Natural killer cell (primary cell): Measurements from ENCODE around the gene DUS2. TPM values are rescaled to one million over a fixed set of nuclear protein-coding genes. Genes with fewer than 3 reads are reported as not detected.

ENCODE experiments used
- ATAC-seq, 3 donors: fragments of 150-1000 bp in 2 of 3; fragments of 200-7000 bp in 1 of 3; cut with Tn5 transposase; 1 replicate in 1 of 3; 2 replicates in 2 of 3; pipeline ENCODE4 v1.10.0; 2021; ENCODE audit warnings: mild to moderate bottlenecking in 2 of 3, moderate library complexity in 2 of 3
- DNase-seq, 2 donors: peaks; one replicate each; pipeline versions ENCODE4 v3.0.0 to v3.0.0-alpha.2; 2013 to 2021; ENCODE audit warnings: mixed read lengths in 1 of 2
- H3K27ac ChIP-seq: one replicate; pipeline ENCODE4 v1.5.1; 2013; ENCODE audit warnings: mild to moderate bottlenecking, low read length
- H3K27me3 ChIP-seq: one replicate; pipeline ENCODE4 v1.6.1; 2013; ENCODE audit warnings: low read length; ENCODE audit not compliant: control insufficient read depth, insufficient read depth
- H3K36me3 ChIP-seq: one replicate; pipeline ENCODE4 v1.6.1; 2013; ENCODE audit warnings: low read length; ENCODE audit not compliant: control insufficient read depth, insufficient read depth
- H3K4me1 ChIP-seq: one replicate; pipeline ENCODE4 v1.6.1; 2013; ENCODE audit warnings: low read length; ENCODE audit not compliant: control insufficient read depth, insufficient read depth
- H3K4me3 ChIP-seq: one replicate; pipeline ENCODE4 v1.5.1; 2013; ENCODE audit warnings: low read length
- H3K9me3 ChIP-seq: one replicate; pipeline ENCODE4 v1.6.1; 2013; ENCODE audit warnings: low read length; ENCODE audit not compliant: control insufficient read depth, insufficient read depth
- H3K27ac Mint-ChIP-seq, 2 donors: one replicate each; pipeline ENCODE4 v1.8.0; 2022; ENCODE audit warnings: mild to moderate bottlenecking in 2 of 2, mixed read lengths in 2 of 2, moderate library complexity in 1 of 2
- H3K27me3 Mint-ChIP-seq, 2 donors: one replicate each; pipeline ENCODE4 v1.8.0; 2022; ENCODE audit warnings: low read depth in 2 of 2, mixed read lengths in 2 of 2
- H3K36me3 Mint-ChIP-seq: one replicate; pipeline ENCODE4 v1.8.0; 2022; ENCODE audit warnings: mixed read lengths
- H3K4me1 Mint-ChIP-seq, 2 donors: one replicate each; pipeline ENCODE4 v1.8.0; 2022; ENCODE audit warnings: mixed read lengths in 2 of 2
- H3K4me3 Mint-ChIP-seq: one replicate; pipeline ENCODE4 v1.8.0; 2022; ENCODE audit warnings: mild to moderate bottlenecking, moderate library complexity, mixed read lengths
- H3K9me3 Mint-ChIP-seq, 2 donors: one replicate each; pipeline ENCODE4 v1.8.0; 2022; ENCODE audit warnings: mixed read lengths in 2 of 2
- CTCF ChIP-seq: fragments of 200-600 bp; IDR thresholded peaks from one replicate; pipeline ENCODE4 v1.8.0; 2022; ENCODE audit warnings: antibody characterized with exemption
- WGBS: methylation state at CpG from one replicate; pipeline ENCODE4 v1.1.7; 2013; ENCODE audit warnings: missing lambda C conversion rate; ENCODE audit not compliant: insufficient coverage; 5-methylcytosine and 5-hydroxymethylcytosine counted together
- intact Hi-C: fragments of 100-400 bp; cut with micrococcal nuclease; formaldehyde crosslinking; loops from one replicate; pipeline ENCODE4 v1.14.2; 2022
- total RNA-seq, 4 donors: library from RNA; stranded (reverse); fragments of 120-200 nt in 1 of 4; gene quantifications; one replicate each; pipeline versions ENCODE4 v1.2.3 to v1.2.4, GENCODE V29; 2013 to 2022

The DUS2 gene
- total RNA-seq, 3 donors from 2014 or later (not counting 1 experiment from before 2014, with no cell fraction given): 21.6 to 24.2 (median 22.7) TPM

- Mint-ChIP-seq H3K9me3 (no peaks in the 10 kb centered on the region), H3K36me3 (peaks cover 6% of the 10 kb centered on the region), H3K4me1 (no peaks in the 10 kb centered on the region), H3K27me3 (no peaks in the 10 kb centered on the region), H3K4me3 (no peak overlapping the region), H3K27ac (no peak overlapping the region)
- DNase-seq (no peak), ATAC-seq (no peak)
- Histone ChIP-seq H3K9me3 (no peaks in the 10 kb centered on the region), H3K27ac (no peak overlapping the region), H3K27me3 (no peaks in the 10 kb centered on the region), H3K4me1 (peaks cover 5% of the 10 kb centered on the region), H3K36me3 (peaks cover 20% of the 10 kb centered on the region), H3K4me3 (no peak overlapping the region)
- WGBS: 88% methylated on average over 7 of the region's 7 CpGs
- TF ChIP-seq CTCF: no peak
- intact Hi-C loops: no loop called here
These were observed 23.0 kb downstream of the DUS2 start for GRCh38 chr16:68046106-68046505.

- Histone ChIP-seq H3K4me1 (no peaks in the 10 kb centered on the region), H3K4me3 (no peak overlapping the region), H3K36me3 (peaks cover 32% of the 10 kb centered on the region), H3K27me3 (no peaks in the 10 kb centered on the region), H3K27ac (no peak overlapping the region), H3K9me3 (no peaks in the 10 kb centered on the region)
- H3K27ac Mint-ChIP-seq: no peak overlapping the region
- DNase-seq: no peak
- intact Hi-C loops: no loop called here
- no peaks in the 10 kb centered on the region for H3K27me3 Mint-ChIP-seq
- whole genome bisulfite sequencing: 96% methylated on average over 2 of the region's 2 CpGs
- no peaks in the 10 kb centered on the region for H3K9me3 Mint-ChIP-seq
- no peaks in the 10 kb centered on the region for H3K4me1 Mint-ChIP-seq
- no peak overlapping the region for H3K4me3 Mint-ChIP-seq
- peaks cover 7% of the 10 kb centered on the region for H3K36me3 Mint-ChIP-seq
- ATAC-seq: no peak
- TF ChIP-seq CTCF: no peak
These were observed 24.9 kb downstream of the DUS2 start for GRCh38 chr16:68047987-68048386.

- Histone ChIP-seq H3K4me3 (no peak overlapping the region), H3K27me3 (no peaks in the 10 kb centered on the region), H3K9me3 (no peaks in the 10 kb centered on the region), H3K36me3 (peaks cover 44% of the 10 kb centered on the region), H3K27ac (no peak overlapping the region), H3K4me1 (peaks cover 2% of the 10 kb centered on the region)
- H3K4me3 Mint-ChIP-seq: no peak overlapping the region
- intact Hi-C loops: no loop called here
- no peaks in the 10 kb centered on the region for H3K9me3 Mint-ChIP-seq
- H3K36me3 Mint-ChIP-seq: peaks cover 15% of the 10 kb centered on the region
- H3K27me3 Mint-ChIP-seq: no peaks in the 10 kb centered on the region
- peaks cover 8 to 12% of the 10 kb centered on the region in 2 donors for H3K4me1 Mint-ChIP-seq
- ATAC-seq (no peak), DNase-seq (no peak)
- TF ChIP-seq CTCF: no peak
- H3K27ac Mint-ChIP-seq: no peak overlapping the region
- 92% methylated on average over 2 of the region's 2 CpGs for WGBS
These were observed 26.4 kb downstream of the DUS2 start for GRCh38 chr16:68049449-68049848.

GRCh38 chr16:68055395-68055794 lies 32.3 kb downstream of the DUS2 start:
- peaks cover 37% of the 10 kb centered on the region for H3K36me3 ChIP-seq
- H3K4me1 Mint-ChIP-seq: peaks cover 53 to 63% of the 10 kb centered on the region in 2 donors
- peak overlapping the region; percentile 62 for H3K4me3 Mint-ChIP-seq

More at GRCh38 chr16:68055395-68055794, 32.3 kb downstream of the DUS2 start:
- WGBS: 85% methylated on average over 3 of the region's 3 CpGs
- intact Hi-C loops: no loop called here
- Mint-ChIP-seq H3K27me3 (no peaks in the 10 kb centered on the region), H3K27ac (peak overlapping the region; percentile 73 to 79), H3K36me3 (peaks cover 15% of the 10 kb centered on the region), H3K9me3 (no peaks in the 10 kb centered on the region)
- Histone ChIP-seq H3K4me1 (peaks cover 33% of the 10 kb centered on the region), H3K27ac (no peak overlapping the region), H3K4me3 (no peak overlapping the region), H3K9me3 (no peaks in the 10 kb centered on the region), H3K27me3 (no peaks in the 10 kb centered on the region)
- DNase-seq (no peak), ATAC-seq (peak in 2 of 3 donors; percentile 58 to 86)
- no peak for TF ChIP-seq CTCF
